Activated CD4-positive, CD25-positive, alpha-beta regulatory T cell treated with anti-CD3 and anti-CD28 coated beads, Interleukin-2, amount 50 U/mL, for 16 hours (primary cell): ENCODE results near the gene TCF19.
"Not testable (repeated sequence)": the region's sequence is repeated elsewhere in the genome, so short reads cannot be mapped to it uniquely, and the experiment has no call there.

Source experiments
- DNase-seq: peaks from one replicate; pipeline ENCODE4 v3.0.0-alpha.2; 2020; ENCODE audit warnings: low read depth, low spot score

Gene TCF19

GRCh38 chr6:31158863-31159855 is 770 bp downstream of the TCF19 start:
- no peak for DNase-seq

- no peak for DNase-seq
Measured at GRCh38 chr6:31161216-31162126, 3.1 kb downstream of the TCF19 start.

- no peak for DNase-seq
Measured at GRCh38 chr6:31162463-31163165, 4.2 kb downstream of the TCF19 start.

GRCh38 chr6:31163922-31164321 is 5.5 kb downstream of the TCF19 start:
- DNase-seq, result no peak

- not testable (repeated sequence) for DNase-seq
Measured at GRCh38 chr6:31164475-31165063, 6.2 kb downstream of the TCF19 start.

GRCh38 chr6:31165064-31165832 is 6.9 kb downstream of the TCF19 start:
- not testable (repeated sequence) for DNase-seq

GRCh38 chr6:31165986-31166385 is 7.6 kb downstream of the TCF19 start:
- no peak for DNase-seq

- no peak for DNase-seq
Measured at GRCh38 chr6:31168606-31169005, 10.2 kb downstream of the TCF19 start.

- DNase-seq, result no peak
Measured at GRCh38 chr6:31169123-31169857, 10.9 kb downstream of the TCF19 start.

- DNase-seq, result not testable (repeated sequence)
Measured at GRCh38 chr6:31169858-31170599, 11.6 kb downstream of the TCF19 start.

GRCh38 chr6:31170600-31170881 is 12.2 kb downstream of the TCF19 start, which contains the start of gene POU5F1:
POU5F1 (minus strand) TSS chr6:31170682; CDS start chr6:31170620, 62 bp downstream.
- DNase-seq, result no peak

GRCh38 chr6:31170987-31171671 is 12.7 kb downstream of the TCF19 start:
- DNase-seq, result no peak

- DNase-seq, result no peak
Measured at GRCh38 chr6:31171931-31172905, 13.8 kb downstream of the TCF19 start.

- no peak for DNase-seq
Measured at GRCh38 chr6:31172973-31173384, 14.6 kb downstream of the TCF19 start.

GRCh38 chr6:31173406-31173805 is 15.0 kb downstream of the TCF19 start:
- no peak for DNase-seq

- no peak for DNase-seq
Measured at GRCh38 chr6:31174378-31174777, 16.0 kb downstream of the TCF19 start.

GRCh38 chr6:31175971-31176370 is 17.6 kb downstream of the TCF19 start:
- DNase-seq, result no peak
